Measurements from ENCODE around the gene RUVBL2. TPM values are rescaled to one million over a fixed set of nuclear protein-coding genes. Genes with fewer than 3 reads are reported as not detected.

The RUVBL2 gene
- total RNA-seq, 2 donors from 2014 or later = 54.1 to 151 TPM

DNA sequence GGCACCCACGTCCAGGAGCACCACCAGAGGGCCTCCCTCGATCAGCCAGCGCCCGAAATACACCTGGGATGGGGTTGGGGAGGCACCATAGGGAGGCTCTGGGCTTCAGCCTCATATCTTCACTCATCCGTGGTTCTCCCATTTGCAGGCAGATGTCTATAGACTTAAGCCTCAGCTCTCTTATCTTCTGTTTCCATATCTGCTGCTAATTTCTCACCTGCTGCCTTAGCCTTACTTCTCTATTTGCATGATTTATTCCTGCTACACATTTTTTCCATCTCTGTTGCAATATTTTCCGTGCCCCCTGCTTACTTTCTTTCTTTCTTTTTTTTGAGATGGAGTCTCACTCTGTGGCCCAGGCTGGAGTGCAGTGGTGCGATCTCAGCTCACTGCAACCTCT lies 6.4 kb upstream of the RUVBL2 start:
- H3K27ac ChIP-seq = no peak overlapping the region
- peaks cover 9% of the 10 kb centered on the region for H3K4me1 ChIP-seq
- TF ChIP-seq, protein P1, sequence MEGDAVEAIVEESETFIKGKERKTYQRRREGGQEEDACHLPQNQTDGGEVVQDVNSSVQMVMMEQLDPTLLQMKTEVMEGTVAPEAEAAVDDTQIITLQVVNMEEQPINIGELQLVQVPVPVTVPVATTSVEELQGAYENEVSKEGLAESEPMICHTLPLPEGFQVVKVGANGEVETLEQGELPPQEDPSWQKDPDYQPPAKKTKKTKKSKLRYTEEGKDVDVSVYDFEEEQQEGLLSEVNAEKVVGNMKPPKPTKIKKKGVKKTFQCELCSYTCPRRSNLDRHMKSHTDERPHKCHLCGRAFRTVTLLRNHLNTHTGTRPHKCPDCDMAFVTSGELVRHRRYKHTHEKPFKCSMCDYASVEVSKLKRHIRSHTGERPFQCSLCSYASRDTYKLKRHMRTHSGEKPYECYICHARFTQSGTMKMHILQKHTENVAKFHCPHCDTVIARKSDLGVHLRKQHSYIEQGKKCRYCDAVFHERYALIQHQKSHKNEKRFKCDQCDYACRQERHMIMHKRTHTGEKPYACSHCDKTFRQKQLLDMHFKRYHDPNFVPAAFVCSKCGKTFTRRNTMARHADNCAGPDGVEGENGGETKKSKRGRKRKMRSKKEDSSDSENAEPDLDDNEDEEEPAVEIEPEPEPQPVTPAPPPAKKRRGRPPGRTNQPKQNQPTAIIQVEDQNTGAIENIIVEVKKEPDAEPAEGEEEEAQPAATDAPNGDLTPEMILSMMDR (IDR thresholded peaks at IDR 0.05) = no peak
- H3K9ac ChIP-seq (ENCODE audit: low read depth in 2 of 2, low read length in 2 of 2) = no peak overlapping the region
- H3K36me3 ChIP-seq = no peaks in the 10 kb centered on the region
- H3K9me3 ChIP-seq = no peaks in the 10 kb centered on the region
- intact Hi-C loops (cut with DNase I) = no loop called here
- H3K27me3 ChIP-seq = no peaks in the 10 kb centered on the region
- no peak for DNase-seq
- no peak overlapping the region for H3K4me3 ChIP-seq

DNA sequence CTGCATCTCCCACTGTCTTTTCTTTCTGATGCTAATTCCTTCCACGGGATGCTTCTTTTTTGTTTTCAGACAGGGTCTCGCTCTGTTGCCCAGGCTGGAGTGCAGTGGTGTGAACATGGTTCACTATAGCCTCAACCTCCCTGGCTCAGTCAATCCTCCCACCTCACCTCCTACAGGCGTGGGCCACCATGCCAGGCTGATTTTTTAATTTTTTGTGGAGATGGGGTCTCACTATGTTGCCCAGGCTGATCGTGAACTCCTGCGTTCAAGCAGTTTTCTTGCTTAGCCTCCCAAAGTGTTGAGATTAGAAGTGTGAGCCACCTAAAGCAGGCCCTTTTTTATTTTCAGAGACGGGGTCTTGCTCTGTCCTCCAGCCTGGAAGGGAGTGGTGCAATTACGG lies 5.4 kb upstream of the RUVBL2 start:
- Histone ChIP-seq H3K36me3 (no peaks in the 10 kb centered on the region), H3K4me3 (no peak overlapping the region), H3K4me1 (peaks cover 9% of the 10 kb centered on the region), H3K9ac (ENCODE audit: low read depth in 2 of 2, low read length in 2 of 2) (no peak overlapping the region), H3K27me3 (no peaks in the 10 kb centered on the region), H3K27ac (no peak overlapping the region), H3K9me3 (no peaks in the 10 kb centered on the region)
- no peak for DNase-seq
- TF ChIP-seq, protein P1 (IDR thresholded peaks at IDR 0.05) = no peak
- intact Hi-C loops (cut with DNase I) = no loop called here

GRCh38 chr19:48988860-48989259 lies 4.8 kb upstream of the RUVBL2 start:
- Histone ChIP-seq H3K27me3 (no peaks in the 10 kb centered on the region), H3K4me1 (peaks cover 9% of the 10 kb centered on the region), H3K9me3 (no peaks in the 10 kb centered on the region), H3K27ac (no peak overlapping the region), H3K4me3 (no peak overlapping the region), H3K36me3 (no peaks in the 10 kb centered on the region), H3K9ac (ENCODE audit: low read depth in 2 of 2, low read length in 2 of 2) (no peak overlapping the region)
- TF ChIP-seq, protein P1 (IDR thresholded peaks at IDR 0.05) = no peak
- intact Hi-C loops (cut with DNase I) = no loop called here
- DNase-seq = no peak

DNA sequence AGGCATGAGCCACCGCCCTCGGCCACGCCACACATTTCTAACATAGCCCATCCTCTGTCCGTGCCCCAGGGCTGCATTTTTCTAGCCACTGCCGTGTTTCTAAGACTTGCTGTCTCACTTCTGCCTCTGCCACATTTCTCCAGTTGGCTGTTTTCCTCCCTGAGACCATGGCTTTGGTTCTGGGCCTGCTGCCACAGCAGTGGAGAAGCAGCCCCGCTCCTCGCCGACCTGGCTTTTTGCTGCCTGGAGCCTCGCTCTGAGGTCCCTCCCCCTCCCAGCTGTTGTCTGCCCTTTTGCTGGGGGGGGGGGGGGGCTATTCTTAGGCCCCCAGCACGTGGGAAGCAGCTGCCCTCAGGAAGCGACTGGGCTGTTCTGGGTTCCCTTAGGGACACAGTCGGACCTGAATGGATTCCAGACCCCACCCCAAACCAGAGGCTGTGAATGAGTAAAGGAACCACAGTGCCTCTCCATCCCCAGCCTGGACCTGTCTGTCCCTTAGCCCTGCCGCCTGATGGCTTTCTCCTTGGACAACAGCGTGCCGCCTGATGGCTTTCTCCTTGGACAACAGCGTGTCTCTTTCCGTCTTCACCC lies 3.9 kb upstream of the RUVBL2 start:
- TF ChIP-seq, protein P1 (IDR thresholded peaks at IDR 0.05) = no peak
- Histone ChIP-seq H3K4me1 (peaks cover 9% of the 10 kb centered on the region), H3K9me3 (no peaks in the 10 kb centered on the region), H3K27me3 (no peaks in the 10 kb centered on the region), H3K36me3 (no peaks in the 10 kb centered on the region), H3K4me3 (no peak overlapping the region), H3K9ac (ENCODE audit: low read depth in 2 of 2, low read length in 2 of 2) (no peak overlapping the region), H3K27ac (no peak overlapping the region)
- intact Hi-C loops (cut with DNase I) = no loop called here
- DNase-seq = no peak

- H3K9me3 ChIP-seq = no peaks in the 10 kb centered on the region
- intact Hi-C loops (cut with DNase I) = no loop called here
- DNase-seq = no peak
- TF ChIP-seq, protein P1 (IDR thresholded peaks at IDR 0.05) = no peak
- no peak overlapping the region for H3K4me3 ChIP-seq
- H3K27me3 ChIP-seq = no peaks in the 10 kb centered on the region
- H3K4me1 ChIP-seq = peaks cover 9% of the 10 kb centered on the region
- no peaks in the 10 kb centered on the region for H3K36me3 ChIP-seq
- no peak overlapping the region for H3K27ac ChIP-seq
- no peak overlapping the region for H3K9ac ChIP-seq (ENCODE audit: low read depth in 2 of 2, low read length in 2 of 2)
Measured at GRCh38 chr19:48990400-48990799, 3.3 kb upstream of the RUVBL2 start.

All from colonic mucosa (tissue), 4 donors.